GM12892 (cell line): ENCODE results near the gene AP3S1.

Experiments used
- POLR2A ChIP-seq: IDR thresholded peaks from 2 replicates; pipeline ENCODE4 v1.6.1; 2011; ENCODE audit warnings: low read depth, low read length, control low read depth
- POLR2AphosphoS5 ChIP-seq: IDR thresholded peaks from 2 replicates; pipeline ENCODE4 v1.6.1; 2011; ENCODE audit warnings: low read depth, low read length, control low read depth

GRCh38 chr5:115939059-115939458 lies 97.3 kb downstream of the AP3S1 start:
- no peak for TF ChIP-seq POLR2AphosphoS5
- no peak for TF ChIP-seq POLR2A
